GM21619 (cell line): Measurements from ENCODE around the gene NSD1.
"Not testable (repeated sequence)": the region's sequence is repeated elsewhere in the genome, so short reads cannot be mapped to it uniquely, and the experiment has no call there.

ENCODE experiments used
- ATAC-seq: cut with Tn5 transposase; IDR thresholded peaks from one replicate; pipeline ENCODE4 v1.9.1; 2021; ENCODE audit not compliant: unreplicated experiment

Gene NSD1

GRCh38 chr5:177276886-177277285 is 143.3 kb downstream of the NSD1 start:
- no peak for ATAC-seq

GRCh38 chr5:177288191-177288590 is 154.6 kb downstream of the NSD1 start:
- ATAC-seq, result no peak

GRCh38 chr5:177290816-177291596 is 157.4 kb downstream of the NSD1 start:
- peak; percentile 69 for ATAC-seq

- no peak for ATAC-seq
Measured at GRCh38 chr5:177291735-177292134, 158.2 kb downstream of the NSD1 start.

GRCh38 chr5:177293819-177294581 is 160.4 kb downstream of the NSD1 start:
- no peak for ATAC-seq

GRCh38 chr5:177294632-177295031 is 161.1 kb downstream of the NSD1 start:
- ATAC-seq, result no peak

- ATAC-seq, result no peak
Measured at GRCh38 chr5:177295924-177296323, 162.4 kb downstream of the NSD1 start.

- ATAC-seq, result no peak
Measured at GRCh38 chr5:177296581-177296980, 163.0 kb downstream of the NSD1 start.

GRCh38 chr5:177297922-177298321 is 164.3 kb downstream of the NSD1 start:
- ATAC-seq, result no peak

- no peak for ATAC-seq
Measured at GRCh38 chr5:177299697-177300096, 166.1 kb downstream of the NSD1 start.

- peak; percentile 44 for ATAC-seq
Measured at GRCh38 chr5:177300236-177300880, 166.8 kb downstream of the NSD1 start.

- ATAC-seq, result no peak
Measured at GRCh38 chr5:177300951-177301350, 167.4 kb downstream of the NSD1 start.

GRCh38 chr5:177301503-177302165 is 168.1 kb downstream of the NSD1 start:
- no peak for ATAC-seq

GRCh38 chr5:177302354-177303110 is 169.0 kb downstream of the NSD1 start:
- no peak for ATAC-seq

GRCh38 chr5:177303121-177303924 is 169.8 kb downstream of the NSD1 start, which contains the start of the genes PRELID1 and RAB24:
TSS of gene PRELID1 (plus strand) at chr5:177303799. CDS start at chr5:177303986, 187 bp downstream.
TSS of gene RAB24 (minus strand) at chr5:177303719. CDS start at chr5:177303288, 431 bp downstream.
- ATAC-seq, result peak; percentile 59

GRCh38 chr5:177303925-177304391 is 170.4 kb downstream of the NSD1 start:
- no peak for ATAC-seq

GRCh38 chr5:177304392-177305119 is 171.0 kb downstream of the NSD1 start:
- no peak for ATAC-seq

- ATAC-seq, result not testable (repeated sequence)
Measured at GRCh38 chr5:177306103-177306640, 172.6 kb downstream of the NSD1 start.
